ENCODE measurements around the gene NLGN2.

NLGN2 gene

GRCh38 chr17:7444682-7445618 lies 37.3 kb downstream of the NLGN2 start, which contains the start of gene CHRNB1:
Gene CHRNB1, plus strand, starts transcription at chr17:7445061. Its CDS starts 67 bp downstream, at chr17:7445128.
- TF ChIP-seq RAD21 (IDR thresholded peaks at IDR 0.05; ENCODE audit: low read depth) (no peak), ZBTB7A (IDR thresholded peaks at IDR 0.05; ENCODE audit: low read depth) (no peak), TEAD4 (IDR thresholded peaks at IDR 0.05) (no peak), NFIC (IDR thresholded peaks at IDR 0.05) (no peak), CREB1 (IDR thresholded peaks at IDR 0.05; ENCODE audit: low read depth) (no peak), MAX (IDR thresholded peaks at IDR 0.05) (no peak; the same call in 1 of the 2 replicates), CEBPB (IDR thresholded peaks at IDR 0.05) (no peak), YY1 (IDR thresholded peaks at IDR 0.05; ENCODE audit: low read depth) (no peak), REST (IDR thresholded peaks at IDR 0.05; ENCODE audit: low read depth) (no peak), FOXM1 (IDR thresholded peaks at IDR 0.05; ENCODE audit: borderline replicate concordance, low read depth) (no peak), TCF12 (IDR thresholded peaks at IDR 0.05; ENCODE audit: low read depth) (no peak), EP300 (IDR thresholded peaks at IDR 0.05; ENCODE audit: borderline replicate concordance) (no peak), TAF1 (IDR thresholded peaks at IDR 0.05; ENCODE audit: low read depth) (no peak)

GRCh38 chr17:7445619-7445968 lies 37.9 kb downstream of the NLGN2 start:
- TF ChIP-seq RAD21 (IDR thresholded peaks at IDR 0.05; ENCODE audit: low read depth) (no peak), FOXM1 (IDR thresholded peaks at IDR 0.05; ENCODE audit: borderline replicate concordance, low read depth) (no peak), TAF1 (IDR thresholded peaks at IDR 0.05; ENCODE audit: low read depth) (no peak), YY1 (IDR thresholded peaks at IDR 0.05; ENCODE audit: low read depth) (no peak), CREB1 (IDR thresholded peaks at IDR 0.05; ENCODE audit: low read depth) (no peak), NFIC (IDR thresholded peaks at IDR 0.05) (no peak), MAX (IDR thresholded peaks at IDR 0.05) (no peak), REST (IDR thresholded peaks at IDR 0.05; ENCODE audit: low read depth) (no peak), ZBTB7A (IDR thresholded peaks at IDR 0.05; ENCODE audit: low read depth) (no peak), EP300 (IDR thresholded peaks at IDR 0.05; ENCODE audit: borderline replicate concordance) (no peak), TCF12 (IDR thresholded peaks at IDR 0.05; ENCODE audit: low read depth) (no peak), CEBPB (IDR thresholded peaks at IDR 0.05) (no peak), EGR1 (IDR thresholded peaks at IDR 0.05) (no peak)
- TF ChIP-seq, protein P1, sequence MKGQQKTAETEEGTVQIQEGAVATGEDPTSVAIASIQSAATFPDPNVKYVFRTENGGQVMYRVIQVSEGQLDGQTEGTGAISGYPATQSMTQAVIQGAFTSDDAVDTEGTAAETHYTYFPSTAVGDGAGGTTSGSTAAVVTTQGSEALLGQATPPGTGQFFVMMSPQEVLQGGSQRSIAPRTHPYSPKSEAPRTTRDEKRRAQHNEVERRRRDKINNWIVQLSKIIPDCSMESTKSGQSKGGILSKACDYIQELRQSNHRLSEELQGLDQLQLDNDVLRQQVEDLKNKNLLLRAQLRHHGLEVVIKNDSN (IDR thresholded peaks at IDR 0.05) = no peak

DNA sequence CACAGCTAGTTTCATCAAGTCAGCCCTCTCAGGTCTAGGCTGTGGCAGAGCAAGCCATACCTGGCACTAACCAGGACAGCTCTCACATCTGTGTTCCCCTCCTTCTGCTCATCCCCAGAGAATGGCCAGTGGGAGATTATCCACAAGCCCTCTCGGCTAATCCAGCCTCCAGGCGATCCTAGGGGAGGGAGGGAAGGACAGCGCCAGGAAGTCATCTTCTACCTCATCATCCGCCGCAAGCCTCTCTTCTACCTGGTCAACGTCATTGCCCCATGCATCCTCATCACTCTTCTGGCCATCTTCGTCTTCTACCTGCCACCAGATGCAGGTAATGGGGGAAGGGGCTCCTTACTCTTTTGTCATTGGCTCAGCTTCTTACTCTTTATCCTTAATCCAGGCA lies 40.8 kb downstream of the NLGN2 start:
- TF ChIP-seq EGR1 (IDR thresholded peaks at IDR 0.05) (no peak), TEAD4 (IDR thresholded peaks at IDR 0.05) (no peak), EP300 (IDR thresholded peaks at IDR 0.05; ENCODE audit: borderline replicate concordance) (no peak), CEBPB (IDR thresholded peaks at IDR 0.05) (no peak), MAX (IDR thresholded peaks at IDR 0.05) (no peak), REST (IDR thresholded peaks at IDR 0.05; ENCODE audit: low read depth) (no peak), FOXM1 (IDR thresholded peaks at IDR 0.05; ENCODE audit: borderline replicate concordance, low read depth) (no peak), TCF12 (IDR thresholded peaks at IDR 0.05; ENCODE audit: low read depth) (no peak), RAD21 (IDR thresholded peaks at IDR 0.05; ENCODE audit: low read depth) (no peak), YY1 (IDR thresholded peaks at IDR 0.05; ENCODE audit: low read depth) (no peak), NFIC (IDR thresholded peaks at IDR 0.05) (no peak)
- TF ChIP-seq, protein P1 (IDR thresholded peaks at IDR 0.05) = no peak
